WI38 (cell line): Measurements from ENCODE around the gene STX5.
A peak's percentile ranks its signal among the peaks of the same experiment; 100 is the strongest.
"Not testable (repeated sequence)": the region's sequence is repeated elsewhere in the genome, so short reads cannot be mapped to it uniquely, and the experiment has no call there.

Source experiments
- H3K4me3 ChIP-seq: 2 replicates; pipeline ENCODE4 v1.5.1; 2011; ENCODE audit warnings: low read depth, mild to moderate bottlenecking, control low read depth, low read length
- TF ChIP-seq, protein P1 (sequence below): IDR thresholded peaks from 2 replicates; pipeline ENCODE4 v1.5.1; 2012; ENCODE audit warnings: low read depth, mild to moderate bottlenecking, control low read depth, low read length

STX5 gene

GRCh38 chr11:62830904-62831519, 839 bp downstream of the STX5 start:
- TF ChIP-seq, protein P1, sequence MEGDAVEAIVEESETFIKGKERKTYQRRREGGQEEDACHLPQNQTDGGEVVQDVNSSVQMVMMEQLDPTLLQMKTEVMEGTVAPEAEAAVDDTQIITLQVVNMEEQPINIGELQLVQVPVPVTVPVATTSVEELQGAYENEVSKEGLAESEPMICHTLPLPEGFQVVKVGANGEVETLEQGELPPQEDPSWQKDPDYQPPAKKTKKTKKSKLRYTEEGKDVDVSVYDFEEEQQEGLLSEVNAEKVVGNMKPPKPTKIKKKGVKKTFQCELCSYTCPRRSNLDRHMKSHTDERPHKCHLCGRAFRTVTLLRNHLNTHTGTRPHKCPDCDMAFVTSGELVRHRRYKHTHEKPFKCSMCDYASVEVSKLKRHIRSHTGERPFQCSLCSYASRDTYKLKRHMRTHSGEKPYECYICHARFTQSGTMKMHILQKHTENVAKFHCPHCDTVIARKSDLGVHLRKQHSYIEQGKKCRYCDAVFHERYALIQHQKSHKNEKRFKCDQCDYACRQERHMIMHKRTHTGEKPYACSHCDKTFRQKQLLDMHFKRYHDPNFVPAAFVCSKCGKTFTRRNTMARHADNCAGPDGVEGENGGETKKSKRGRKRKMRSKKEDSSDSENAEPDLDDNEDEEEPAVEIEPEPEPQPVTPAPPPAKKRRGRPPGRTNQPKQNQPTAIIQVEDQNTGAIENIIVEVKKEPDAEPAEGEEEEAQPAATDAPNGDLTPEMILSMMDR: no peak
- peak overlapping the region; percentile 82 for H3K4me3 ChIP-seq

GRCh38 chr11:62828130-62828529, 3.7 kb downstream of the STX5 start:
- not testable (repeated sequence) for H3K4me3 ChIP-seq

DNA sequence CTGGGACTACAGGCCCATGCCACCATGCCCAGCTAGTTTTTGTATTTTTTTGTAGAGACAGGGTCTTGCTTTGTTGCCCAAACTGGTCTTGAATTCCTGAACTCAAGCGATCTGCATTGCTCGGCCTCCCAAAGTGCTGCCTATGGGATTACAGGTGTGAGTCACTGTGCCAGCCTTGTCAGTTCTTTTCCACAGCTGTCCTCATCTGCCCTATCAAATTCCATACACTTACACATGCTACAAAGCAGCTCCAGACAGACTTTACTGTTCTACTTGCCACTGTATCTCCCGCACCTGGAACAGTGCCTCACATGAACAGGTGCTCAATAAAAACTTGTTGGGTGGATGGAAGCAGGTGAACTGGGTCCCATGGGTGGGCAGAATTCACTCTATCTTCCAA, 8.2 kb downstream of the STX5 start:
- TF ChIP-seq, protein P1: no peak

GRCh38 chr11:62817129-62817528, 14.7 kb downstream of the STX5 start:
- TF ChIP-seq, protein P1: no peak
- H3K4me3 ChIP-seq: no peak overlapping the region

More for the DNA sequence above, 8.2 kb downstream of the STX5 start:
- H3K4me3 ChIP-seq: no peak overlapping the region

GRCh38 chr11:62816557-62816956, 15.3 kb downstream of the STX5 start:
- H3K4me3 ChIP-seq: no peak overlapping the region
- TF ChIP-seq, protein P1: no peak

DNA sequence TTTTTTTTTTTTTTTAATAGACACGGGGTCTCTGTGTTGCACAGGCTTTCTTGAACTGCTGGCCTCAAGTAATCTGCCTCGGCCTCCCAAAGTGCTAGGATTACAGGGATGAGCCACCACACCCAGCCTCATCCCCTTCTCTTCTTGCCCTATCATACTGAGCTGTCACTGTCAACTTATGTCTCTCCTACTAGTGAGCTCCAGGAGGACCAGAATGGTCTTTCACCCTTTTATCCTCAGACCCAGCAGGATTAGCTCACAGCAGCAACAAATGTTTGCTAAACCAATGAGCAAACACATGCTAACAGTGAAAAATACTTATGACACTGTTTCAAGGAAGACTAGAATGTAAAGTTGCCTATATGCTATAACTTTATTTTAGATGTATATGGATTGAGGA, 20.2 kb downstream of the STX5 start:
- TF ChIP-seq, protein P1: no peak

GRCh38 chr11:62810748-62811147, 21.1 kb downstream of the STX5 start:
- H3K4me3 ChIP-seq: no peak overlapping the region
- TF ChIP-seq, protein P1: no peak

More for the DNA sequence above, 20.2 kb downstream of the STX5 start:
- H3K4me3 ChIP-seq: no peak overlapping the region

DNA sequence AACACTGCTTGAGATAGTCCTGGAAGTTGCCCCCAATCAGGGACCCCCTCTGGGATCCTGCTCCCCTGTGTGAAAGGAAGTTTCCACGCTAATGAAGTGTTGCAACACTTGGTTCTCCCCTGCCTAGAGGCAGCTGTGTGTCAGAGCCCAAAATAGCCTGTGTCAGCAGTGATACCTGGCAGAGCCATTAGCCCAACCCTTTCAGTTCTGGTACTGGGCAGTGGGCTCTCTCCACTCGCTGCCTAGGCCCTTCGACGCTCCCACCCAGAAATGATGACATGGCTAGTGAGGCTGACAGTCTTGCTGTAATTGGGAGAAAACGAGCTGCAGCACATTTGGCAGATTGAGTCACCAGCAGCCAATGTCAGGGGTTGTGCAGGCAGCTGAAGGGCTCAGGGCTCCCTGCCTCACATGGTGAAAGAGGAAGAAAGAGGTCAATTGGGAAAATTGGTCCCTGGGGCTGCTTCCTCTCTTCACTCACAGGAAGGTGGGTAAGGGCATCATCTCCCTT, 25.2 kb downstream of the STX5 start:
- TF ChIP-seq, protein P1: no peak
- no peak overlapping the region for H3K4me3 ChIP-seq
